Sigmoid colon (tissue), 7 donors: ENCODE measurements around the gene GALR3. TPM values are rescaled to one million over a fixed set of nuclear protein-coding genes. Genes with fewer than 3 reads are reported as not detected.

Source experiments
- DNase-seq: peaks from one replicate; pipeline ENCODE4 v3.0.0-alpha.2; 2019
- H3K27ac ChIP-seq, 4 donors: fragments of 200-600 bp; sonication (generic); one replicate each; pipeline ENCODE4 v1.5.1; 2016 to 2019; ENCODE audit warnings: mild to moderate bottlenecking in 1 of 4
- H3K27me3 ChIP-seq, 3 donors: fragments of 200-600 bp; sonication (generic); one replicate each; pipeline ENCODE4 v1.5.1; 2019; ENCODE audit warnings: mild to moderate bottlenecking in 1 of 3
- H3K36me3 ChIP-seq, 4 donors: fragments of 200-600 bp; sonication (generic); one replicate each; pipeline ENCODE4 v1.5.1; 2016 to 2019
- H3K4me1 ChIP-seq, 4 donors: fragments of 200-600 bp; sonication (generic); one replicate each; pipeline ENCODE4 v1.5.1; 2017 to 2019
- H3K4me3 ChIP-seq, 4 donors: fragments of 200-600 bp; sonication (generic); one replicate each; pipeline ENCODE4 v1.5.1; 2017 to 2019; ENCODE audit warnings: mild to moderate bottlenecking in 2 of 4, moderate library complexity in 1 of 4
- H3K9me3 ChIP-seq, 4 donors: fragments of 200-600 bp in 3 of 4; sonication (generic) in 3 of 4; one replicate each; pipeline versions ENCODE4 v1.5.1 to v1.6.1; 2013 to 2019
- EP300 ChIP-seq, 4 donors: sonication (generic); formaldehyde crosslinking; IDR thresholded peaks; one replicate each; pipeline ENCODE4 v1.6.1; 2017; ENCODE audit warnings: antibody characterized with exemption in 4 of 4
- POLR2A ChIP-seq, 2 donors: fragments of 450-650 bp; IDR thresholded peaks; one replicate each; pipeline ENCODE4 v1.6.1; 2016; ENCODE audit warnings: antibody characterized with exemption in 2 of 2, mild to moderate bottlenecking in 2 of 2, moderate library complexity in 2 of 2
- POLR2AphosphoS5 ChIP-seq, 4 donors: sonication (generic); formaldehyde crosslinking; IDR thresholded peaks; one replicate each; pipeline ENCODE4 v1.6.1; 2017; ENCODE audit warnings: antibody characterized with exemption in 4 of 4
- WGBS, 2 donors: extraction: QIAGEN DNeasy Blood & Tissue Kit; methylation state at CpG; one replicate each; pipeline ENCODE4 v1.1.7; 2013; 5-methylcytosine and 5-hydroxymethylcytosine counted together
- intact Hi-C: fragments of 100-400 bp; cut with DNase I; formaldehyde crosslinking; loops from one replicate; pipeline ENCODE4 v1.15.1; 2023
- polyA plus RNA-seq, 3 donors: library from polyadenylated mRNA; stranded (reverse); fragments of 200-250 nt; gene quantifications; one replicate each; pipeline ENCODE4 v1.2.3, GENCODE V29; 2013
- total RNA-seq, 4 donors: library from RNA; depleted of rRNA; stranded (reverse); fragments of >200 nt; gene quantifications; one replicate each; pipeline ENCODE4 v1.1.0, GENCODE V29; 2016
- TF ChIP-seq, protein P1 (sequence below), 4 experiments: fragments of 450-650 bp in 3 of 4; fragments of 200-600 bp in 1 of 4; IDR thresholded peaks; one replicate each; pipeline ENCODE4 v1.5.1; 2016 to 2019; ENCODE audit warnings: antibody characterized with exemption in 4 of 4, mild to moderate bottlenecking in 3 of 4, moderate library complexity in 2 of 4
- donor health status: healthy with polysubstance abuse.
- donor health status: Bipolar disorder and iron deficiency.
- donor health status: healthy.

Gene GALR3
- total and polyA plus RNA-seq, 7 donors: not detected

DNA sequence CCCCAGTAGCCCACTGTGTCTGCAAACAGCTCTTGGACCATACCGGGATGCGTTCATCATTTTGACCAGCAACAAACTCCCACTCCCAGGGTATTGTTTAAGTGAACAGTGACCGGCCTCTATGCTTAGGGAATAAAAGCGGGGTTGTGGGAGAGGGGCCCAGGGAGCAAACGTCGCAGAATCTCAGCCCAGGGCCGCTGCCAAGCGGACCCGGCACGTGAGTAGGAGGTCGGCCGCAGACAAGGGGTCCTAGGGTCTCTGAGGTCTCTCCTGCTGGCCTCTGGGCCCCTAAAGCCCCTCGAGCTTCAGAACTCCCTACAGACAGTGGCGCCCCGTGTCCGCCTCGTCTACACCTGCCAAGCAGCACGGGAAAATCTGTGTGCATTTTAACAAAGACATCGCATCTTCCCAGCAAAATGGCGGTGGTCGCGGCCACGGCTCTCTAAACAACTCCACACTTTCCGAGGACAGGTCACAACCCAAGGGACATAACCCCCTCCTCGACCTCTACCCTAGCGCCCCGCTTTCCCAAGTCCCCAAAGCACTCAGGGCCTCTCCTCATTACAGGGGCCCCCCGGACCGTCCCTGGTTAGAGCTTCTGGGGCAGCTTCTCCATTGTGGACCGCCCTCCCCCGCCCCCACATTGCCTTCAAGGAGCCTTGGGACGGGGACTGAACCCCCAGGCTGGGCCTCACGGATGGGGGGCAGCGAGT lies 19.4 kb upstream of the GALR3 start:
- Histone ChIP-seq H3K36me3 (no peaks in the 10 kb centered on the region), H3K4me3 (peak overlapping the region in 1 of 4 donors; percentile 65), H3K4me1 (peaks cover 0 to 61% (median 39%) of the 10 kb centered on the region in 4 donors), H3K27ac (peak overlapping the region; percentile 87 to 96 (median 91)), H3K9me3 (no peaks in the 10 kb centered on the region), H3K27me3 (no peaks in the 10 kb centered on the region)
- TF ChIP-seq EP300 (IDR thresholded peaks at IDR 0.05) (no peak), POLR2AphosphoS5 (IDR thresholded peaks at IDR 0.05) (no peak), POLR2A (IDR thresholded peaks at IDR 0.05) (no peak)
- TF ChIP-seq, protein P1, sequence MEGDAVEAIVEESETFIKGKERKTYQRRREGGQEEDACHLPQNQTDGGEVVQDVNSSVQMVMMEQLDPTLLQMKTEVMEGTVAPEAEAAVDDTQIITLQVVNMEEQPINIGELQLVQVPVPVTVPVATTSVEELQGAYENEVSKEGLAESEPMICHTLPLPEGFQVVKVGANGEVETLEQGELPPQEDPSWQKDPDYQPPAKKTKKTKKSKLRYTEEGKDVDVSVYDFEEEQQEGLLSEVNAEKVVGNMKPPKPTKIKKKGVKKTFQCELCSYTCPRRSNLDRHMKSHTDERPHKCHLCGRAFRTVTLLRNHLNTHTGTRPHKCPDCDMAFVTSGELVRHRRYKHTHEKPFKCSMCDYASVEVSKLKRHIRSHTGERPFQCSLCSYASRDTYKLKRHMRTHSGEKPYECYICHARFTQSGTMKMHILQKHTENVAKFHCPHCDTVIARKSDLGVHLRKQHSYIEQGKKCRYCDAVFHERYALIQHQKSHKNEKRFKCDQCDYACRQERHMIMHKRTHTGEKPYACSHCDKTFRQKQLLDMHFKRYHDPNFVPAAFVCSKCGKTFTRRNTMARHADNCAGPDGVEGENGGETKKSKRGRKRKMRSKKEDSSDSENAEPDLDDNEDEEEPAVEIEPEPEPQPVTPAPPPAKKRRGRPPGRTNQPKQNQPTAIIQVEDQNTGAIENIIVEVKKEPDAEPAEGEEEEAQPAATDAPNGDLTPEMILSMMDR (IDR thresholded peaks at IDR 0.05): no peak
- DNase-seq: no peak
- intact Hi-C loops: loop anchor here (5.0 kb wide), 1 partner anchor 116 kb away; the partner anchor contains the start of gene NOL12
- 68 to 73% methylated on average over 34 of the region's 34 CpGs for WGBS, 2 donors

DNA sequence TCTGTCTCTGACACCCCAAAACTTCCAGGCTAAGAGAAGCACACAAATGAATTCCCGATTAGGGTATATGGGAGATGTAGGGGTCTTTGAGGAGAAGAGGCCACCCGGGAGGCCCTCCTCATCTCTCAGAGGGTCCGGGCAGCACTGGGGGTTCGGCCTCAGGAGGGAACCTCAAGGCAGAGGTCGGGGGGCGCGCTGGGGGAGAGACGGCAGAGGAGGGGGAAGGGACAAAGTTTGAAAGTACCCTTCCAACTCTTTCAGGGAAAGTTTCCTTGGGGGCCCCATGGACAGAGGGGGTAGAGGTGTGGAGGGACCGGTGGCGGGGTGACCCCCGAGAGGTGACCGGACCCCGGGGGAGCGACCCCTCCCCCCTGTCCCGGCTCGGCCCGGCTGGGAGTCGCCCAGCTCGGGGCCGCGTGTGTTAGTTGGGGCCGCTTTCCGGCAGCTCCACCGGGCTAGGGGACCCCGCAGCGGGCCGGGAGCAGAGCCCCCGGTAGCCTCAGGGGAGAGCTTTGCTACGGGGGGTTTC lies 18.8 kb upstream of the GALR3 start:
- WGBS, 2 donors: 3 to 5% methylated on average over 29 of the region's 29 CpGs
- H3K36me3 ChIP-seq: no peaks in the 10 kb centered on the region
- peaks cover 0 to 63% (median 43%) of the 10 kb centered on the region in 4 donors for H3K4me1 ChIP-seq
- no peaks in the 10 kb centered on the region for H3K9me3 ChIP-seq
- peak overlapping the region; percentile 87 to 96 (median 91) for H3K27ac ChIP-seq
- H3K27me3 ChIP-seq: no peaks in the 10 kb centered on the region
- H3K4me3 ChIP-seq: peak overlapping the region; percentile 57 to 68 (median 64)
- DNase-seq: no peak
- intact Hi-C loops: loop anchor here (5.0 kb wide), 1 partner anchor 117 kb away; the partner anchor contains the start of gene NOL12
- no peak for TF ChIP-seq EP300 (IDR thresholded peaks at IDR 0.05)
- TF ChIP-seq POLR2AphosphoS5 (IDR thresholded peaks at IDR 0.05): no peak
- no peak for TF ChIP-seq POLR2A (IDR thresholded peaks at IDR 0.05)
- TF ChIP-seq, protein P1 (IDR thresholded peaks at IDR 0.05): no peak

GRCh38 chr22:37804881-37805809 lies 18.0 kb upstream of the GALR3 start:
- intact Hi-C loops: loop anchor here (5.0 kb wide), 2 partner anchors 58 to 118 kb away; partner anchors contain the start of gene NOL12
- no peaks in the 10 kb centered on the region for H3K36me3 ChIP-seq
- DNase-seq: peak; percentile 96
- H3K27me3 ChIP-seq: no peaks in the 10 kb centered on the region
- peak overlapping the region; percentile 57 to 68 (median 64) for H3K4me3 ChIP-seq
- H3K4me1 ChIP-seq: peaks cover 0 to 63% (median 43%) of the 10 kb centered on the region in 4 donors
- TF ChIP-seq EP300 (IDR thresholded peaks at IDR 0.05) (no peak), POLR2AphosphoS5 (IDR thresholded peaks at IDR 0.05) (peak; percentile 97 to 98 (median 98)), POLR2A (IDR thresholded peaks at IDR 0.05) (peak; percentile 95 to 96)
- H3K9me3 ChIP-seq: no peaks in the 10 kb centered on the region
- WGBS, 2 donors: 1 to 3% methylated on average over 87 of the region's 87 CpGs
- peak overlapping the region; percentile 87 to 96 (median 91) for H3K27ac ChIP-seq

DNA sequence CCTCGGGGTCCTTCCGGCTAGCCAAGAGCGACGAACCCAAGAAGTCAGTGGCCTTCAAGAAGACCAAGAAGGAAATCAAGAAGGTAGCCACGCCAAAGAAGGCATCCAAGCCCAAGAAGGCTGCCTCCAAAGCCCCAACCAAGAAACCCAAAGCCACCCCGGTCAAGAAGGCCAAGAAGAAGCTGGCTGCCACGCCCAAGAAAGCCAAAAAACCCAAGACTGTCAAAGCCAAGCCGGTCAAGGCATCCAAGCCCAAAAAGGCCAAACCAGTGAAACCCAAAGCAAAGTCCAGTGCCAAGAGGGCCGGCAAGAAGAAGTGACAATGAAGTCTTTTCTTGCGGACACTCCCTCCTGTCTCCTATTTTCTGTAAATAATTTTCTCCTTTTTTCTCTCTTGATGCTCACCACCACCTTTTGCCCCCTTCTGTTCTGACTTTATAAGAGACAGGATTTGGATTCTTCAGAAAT lies 17.3 kb upstream of the GALR3 start:
- Histone ChIP-seq H3K4me1 (peaks cover 0 to 63% (median 43%) of the 10 kb centered on the region in 4 donors), H3K9me3 (no peaks in the 10 kb centered on the region), H3K36me3 (no peaks in the 10 kb centered on the region), H3K27ac (peak overlapping the region; percentile 87 to 96 (median 91)), H3K4me3 (peak overlapping the region; percentile 57 to 68 (median 64)), H3K27me3 (no peaks in the 10 kb centered on the region)
- WGBS, 2 donors: 7 to 29% methylated on average over 10 of the region's 10 CpGs
- intact Hi-C loops: loop anchor here (5.0 kb wide), 1 partner anchor 59 kb away; no protein-coding TSS in a partner anchor
- TF ChIP-seq, protein P1 (IDR thresholded peaks at IDR 0.05): no peak
- no peak for TF ChIP-seq EP300 (IDR thresholded peaks at IDR 0.05)
- no peak for TF ChIP-seq POLR2A (IDR thresholded peaks at IDR 0.05)
- TF ChIP-seq POLR2AphosphoS5 (IDR thresholded peaks at IDR 0.05): no peak
- DNase-seq: no peak
